MG63 (cell line): ENCODE measurements around the gene KLHL2. TPM values are rescaled to one million over a fixed set of nuclear protein-coding genes. Genes with fewer than 3 reads are reported as not detected.
"Not testable (repeated sequence)": the region's sequence is repeated elsewhere in the genome, so short reads cannot be mapped to it uniquely, and the experiment has no call there.

Source experiments
- DNase-seq: peaks from one replicate; pipeline ENCODE4 v3.0.0-alpha.2; 2020
- H3K27me3 ChIP-seq: fragments of 250-450 bp; sonication (Bioruptor Pico); 2 replicates; pipeline ENCODE4 v1.5.1; 2020; ENCODE audit warnings: mild to moderate bottlenecking, moderate library complexity
- H3K36me3 ChIP-seq: fragments of 250-450 bp; sonication (Bioruptor Pico); 2 replicates; pipeline ENCODE4 v1.5.1; 2020; ENCODE audit warnings: mild to moderate bottlenecking, moderate library complexity
- H3K4me3 ChIP-seq: fragments of 250-450 bp; sonication (Bioruptor Pico); 2 replicates; pipeline ENCODE4 v1.5.1; 2020; ENCODE audit warnings: mild to moderate bottlenecking, moderate library complexity
- H3K9me3 ChIP-seq: fragments of 250-450 bp; sonication (Bioruptor Pico); 2 replicates; pipeline ENCODE4 v1.5.1; 2020; ENCODE audit warnings: mild to moderate bottlenecking, moderate library complexity
- total RNA-seq: library from RNA; depleted of rRNA; stranded (reverse); fragments of >200 nt; shearing (Covaris generic); gene quantifications from 2 replicates; pipeline ENCODE4 v1.2.3, GENCODE V29; 2014; ENCODE audit warnings: low replicate concordance

KLHL2 gene
- total RNA-seq, 1 experiment from 2014 or later, result 4.8 TPM

- peaks cover 3% of the 10 kb centered on the region for H3K36me3 ChIP-seq
- H3K9me3 ChIP-seq, result peaks cover 9% of the 10 kb centered on the region
- H3K27me3 ChIP-seq, result no peaks in the 10 kb centered on the region
- peak; percentile 100 for DNase-seq
- peak within 1 kb of the TSS; percentile 93 for H3K4me3 ChIP-seq
Measured at GRCh38 chr4:165327211-165328100, 120.1 kb downstream of the KLHL2 start, which contains the start of gene MSMO1. Gene MSMO1, plus strand, starts transcription at chr4:165327669. Its CDS starts 5,702 bp downstream, at chr4:165333371.

- Histone ChIP-seq H3K27me3 (no peaks in the 10 kb centered on the region), H3K9me3 (peaks cover 9% of the 10 kb centered on the region), H3K36me3 (peaks cover 4% of the 10 kb centered on the region), H3K4me3 (peak overlapping the region; percentile 93)
- no peak for DNase-seq
Measured at GRCh38 chr4:165328101-165328425, 120.7 kb downstream of the KLHL2 start.

- H3K4me3 ChIP-seq, result peak overlapping the region; percentile 93
- H3K9me3 ChIP-seq, result peaks cover 9% of the 10 kb centered on the region
- H3K36me3 ChIP-seq, result peaks cover 11% of the 10 kb centered on the region
- H3K27me3 ChIP-seq, result no peaks in the 10 kb centered on the region
- DNase-seq, result no peak
Measured at GRCh38 chr4:165328708-165329107, 121.3 kb downstream of the KLHL2 start.

GRCh38 chr4:165330071-165330470 is 122.7 kb downstream of the KLHL2 start:
- no peak overlapping the region for H3K4me3 ChIP-seq

GRCh38 chr4:165330666-165331065 is 123.3 kb downstream of the KLHL2 start:
- H3K4me3 ChIP-seq, result no peak overlapping the region
- H3K9me3 ChIP-seq, result peaks cover 1% of the 10 kb centered on the region
- DNase-seq, result no peak
- no peaks in the 10 kb centered on the region for H3K27me3 ChIP-seq
- H3K36me3 ChIP-seq, result peaks cover 11% of the 10 kb centered on the region

More at GRCh38 chr4:165330071-165330470, 122.7 kb downstream of the KLHL2 start:
- H3K27me3 ChIP-seq, result no peaks in the 10 kb centered on the region
- DNase-seq, result no peak
- peaks cover 13% of the 10 kb centered on the region for H3K36me3 ChIP-seq
- H3K9me3 ChIP-seq, result peaks cover 7% of the 10 kb centered on the region

GRCh38 chr4:165331359-165331758 is 124.0 kb downstream of the KLHL2 start:
- no peak overlapping the region for H3K4me3 ChIP-seq

GRCh38 chr4:165331823-165332222 is 124.5 kb downstream of the KLHL2 start:
- DNase-seq, result no peak
- H3K36me3 ChIP-seq, result peaks cover 11% of the 10 kb centered on the region
- H3K9me3 ChIP-seq, result no peaks in the 10 kb centered on the region
- H3K4me3 ChIP-seq, result no peak overlapping the region
- no peaks in the 10 kb centered on the region for H3K27me3 ChIP-seq

More at GRCh38 chr4:165331359-165331758, 124.0 kb downstream of the KLHL2 start:
- Histone ChIP-seq H3K9me3 (no peaks in the 10 kb centered on the region), H3K27me3 (no peaks in the 10 kb centered on the region), H3K36me3 (peaks cover 11% of the 10 kb centered on the region)
- DNase-seq, result no peak

GRCh38 chr4:165332502-165332901 is 125.1 kb downstream of the KLHL2 start:
- Histone ChIP-seq H3K36me3 (peaks cover 11% of the 10 kb centered on the region), H3K4me3 (no peak overlapping the region), H3K9me3 (no peaks in the 10 kb centered on the region), H3K27me3 (no peaks in the 10 kb centered on the region)
- no peak for DNase-seq

- Histone ChIP-seq H3K36me3 (peaks cover 29% of the 10 kb centered on the region), H3K27me3 (no peaks in the 10 kb centered on the region), H3K4me3 (no peak overlapping the region), H3K9me3 (no peaks in the 10 kb centered on the region)
- DNase-seq, result no peak
Measured at GRCh38 chr4:165335163-165335703, 127.9 kb downstream of the KLHL2 start.

GRCh38 chr4:165336743-165337142 is 129.4 kb downstream of the KLHL2 start:
- DNase-seq, result no peak
- Histone ChIP-seq H3K36me3 (peaks cover 44% of the 10 kb centered on the region), H3K9me3 (no peaks in the 10 kb centered on the region), H3K4me3 (no peak overlapping the region), H3K27me3 (no peaks in the 10 kb centered on the region)

- H3K4me3 ChIP-seq, H3K27me3 ChIP-seq, DNase-seq, H3K9me3 ChIP-seq: not testable (repeated sequence)
- H3K36me3 ChIP-seq, result peaks cover 43% of the 10 kb centered on the region
Measured at GRCh38 chr4:165342340-165342739, 135.0 kb downstream of the KLHL2 start.

GRCh38 chr4:165343353-165344191 is 136.2 kb downstream of the KLHL2 start:
- no peaks in the 10 kb centered on the region for H3K27me3 ChIP-seq
- no peaks in the 10 kb centered on the region for H3K9me3 ChIP-seq
- H3K4me3 ChIP-seq, result no peak overlapping the region
- DNase-seq, result no peak
- peaks cover 35% of the 10 kb centered on the region for H3K36me3 ChIP-seq

- Histone ChIP-seq H3K36me3 (peaks cover 19% of the 10 kb centered on the region), H3K4me3 (no peak overlapping the region), H3K9me3 (no peaks in the 10 kb centered on the region), H3K27me3 (no peaks in the 10 kb centered on the region)
- DNase-seq, result no peak
Measured at GRCh38 chr4:165345666-165346417, 138.5 kb downstream of the KLHL2 start.

GRCh38 chr4:165347647-165348569 is 140.5 kb downstream of the KLHL2 start:
- no peaks in the 10 kb centered on the region for H3K27me3 ChIP-seq
- no peaks in the 10 kb centered on the region for H3K9me3 ChIP-seq
- peaks cover under 1% of the 10 kb centered on the region for H3K36me3 ChIP-seq
- H3K4me3 ChIP-seq, result no peak overlapping the region
- no peak for DNase-seq

GRCh38 chr4:165351359-165352130 is 144.2 kb downstream of the KLHL2 start:
- Histone ChIP-seq H3K27me3 (no peaks in the 10 kb centered on the region), H3K36me3 (no peaks in the 10 kb centered on the region), H3K4me3 (no peak overlapping the region), H3K9me3 (no peaks in the 10 kb centered on the region)
- DNase-seq, result no peak
